Measurements from ENCODE around the gene ABCG8.
A peak's percentile ranks its signal among the peaks of the same experiment; 100 is the strongest.

ABCG8 gene

DNA sequence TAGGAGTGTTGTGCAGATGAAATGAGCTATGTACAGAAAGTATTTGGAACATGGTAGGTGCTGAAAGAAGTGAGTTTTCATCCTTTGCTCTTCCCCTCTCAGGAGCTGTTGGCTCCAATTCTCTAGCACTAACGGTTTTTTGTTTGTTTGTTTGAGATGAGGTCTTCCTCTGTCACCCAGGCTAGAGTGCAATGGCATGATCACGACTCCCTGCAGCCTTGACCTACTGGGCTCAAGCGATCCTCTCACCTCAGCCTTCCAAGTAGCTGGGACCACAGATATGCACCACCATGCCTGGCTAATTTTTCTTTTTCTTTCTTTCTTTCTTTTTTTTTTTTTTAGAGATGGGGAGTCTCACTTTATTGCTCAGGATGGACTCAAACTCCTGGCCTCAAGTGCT, 12.9 kb upstream of the ABCG8 start:
- TF ChIP-seq CREB1 (IDR thresholded peaks at IDR 0.05; ENCODE audit: low read depth) (no peak), FOXM1 (IDR thresholded peaks at IDR 0.05; ENCODE audit: borderline replicate concordance, low read depth) (no peak), EGR1 (IDR thresholded peaks at IDR 0.05) (no peak), CEBPB (IDR thresholded peaks at IDR 0.05) (no peak), ZBTB7A (IDR thresholded peaks at IDR 0.05; ENCODE audit: low read depth) (no peak), TAF1 (IDR thresholded peaks at IDR 0.05; ENCODE audit: low read depth) (no peak), EP300 (IDR thresholded peaks at IDR 0.05; ENCODE audit: borderline replicate concordance) (no peak), TCF12 (IDR thresholded peaks at IDR 0.05; ENCODE audit: low read depth) (no peak), USF1 (IDR thresholded peaks at IDR 0.05) (no peak), TEAD4 (IDR thresholded peaks at IDR 0.05) (no peak), RAD21 (IDR thresholded peaks at IDR 0.05; ENCODE audit: low read depth) (no peak), REST (IDR thresholded peaks at IDR 0.05; ENCODE audit: low read depth) (no peak), NFIC (IDR thresholded peaks at IDR 0.05) (no peak), YY1 (IDR thresholded peaks at IDR 0.05; ENCODE audit: low read depth) (no peak)
- TF ChIP-seq, protein P1, sequence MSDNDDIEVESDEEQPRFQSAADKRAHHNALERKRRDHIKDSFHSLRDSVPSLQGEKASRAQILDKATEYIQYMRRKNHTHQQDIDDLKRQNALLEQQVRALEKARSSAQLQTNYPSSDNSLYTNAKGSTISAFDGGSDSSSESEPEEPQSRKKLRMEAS (IDR thresholded peaks at IDR 0.05) = no peak

GRCh38 chr2:43826305-43827250, 12.2 kb upstream of the ABCG8 start:
- TF ChIP-seq REST (IDR thresholded peaks at IDR 0.05; ENCODE audit: low read depth) (no peak), RAD21 (IDR thresholded peaks at IDR 0.05; ENCODE audit: low read depth) (no peak), FOXM1 (IDR thresholded peaks at IDR 0.05; ENCODE audit: borderline replicate concordance, low read depth) (no peak), TAF1 (IDR thresholded peaks at IDR 0.05; ENCODE audit: low read depth) (no peak), TCF12 (IDR thresholded peaks at IDR 0.05; ENCODE audit: low read depth) (no peak), CREB1 (IDR thresholded peaks at IDR 0.05; ENCODE audit: low read depth) (no peak), TEAD4 (IDR thresholded peaks at IDR 0.05) (no peak), EP300 (IDR thresholded peaks at IDR 0.05; ENCODE audit: borderline replicate concordance) (no peak), CEBPB (IDR thresholded peaks at IDR 0.05) (no peak), NFIC (IDR thresholded peaks at IDR 0.05) (no peak), EGR1 (IDR thresholded peaks at IDR 0.05) (no peak), USF1 (IDR thresholded peaks at IDR 0.05) (no peak), ZBTB7A (IDR thresholded peaks at IDR 0.05; ENCODE audit: low read depth) (no peak), YY1 (IDR thresholded peaks at IDR 0.05; ENCODE audit: low read depth) (no peak)
- TF ChIP-seq, protein P1 (IDR thresholded peaks at IDR 0.05) = no peak

DNA sequence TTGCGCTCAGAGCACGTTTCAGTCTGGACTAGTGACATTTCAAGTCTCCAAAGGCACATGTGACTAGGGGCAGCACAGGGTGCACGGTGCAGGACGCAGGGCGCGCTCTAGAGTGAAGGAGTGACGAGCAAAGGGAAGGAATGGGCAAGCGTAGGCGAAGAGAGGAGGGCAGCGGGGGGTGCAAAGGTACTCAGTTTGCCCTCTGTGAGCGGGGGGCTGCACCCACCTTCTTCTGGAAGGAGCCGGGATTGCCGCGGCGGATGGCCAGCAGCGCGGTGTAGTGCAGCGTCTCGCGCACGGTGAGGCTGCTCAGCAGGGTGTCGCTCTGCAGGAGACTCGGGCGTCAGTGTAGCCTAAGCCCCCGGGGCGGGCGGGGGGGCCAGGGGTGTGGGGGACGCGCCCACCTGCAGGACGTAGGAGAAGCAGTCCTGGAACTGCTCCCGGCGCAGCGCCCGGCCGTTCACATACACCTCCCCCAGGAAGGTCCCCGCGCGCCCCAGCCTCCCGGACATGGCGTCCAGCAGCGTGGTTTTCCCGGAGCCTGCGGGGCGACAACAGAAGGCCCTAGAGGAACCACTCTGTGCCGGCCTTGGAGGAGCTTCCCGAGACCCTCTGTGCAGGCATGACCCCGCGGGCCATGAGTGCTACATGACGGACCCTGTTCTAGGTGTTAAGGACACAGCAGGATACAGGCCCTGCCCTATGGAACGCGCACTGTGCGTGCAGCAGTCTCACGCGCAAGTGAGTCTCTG, 7.1 kb upstream of the ABCG8 start:
- TF ChIP-seq, protein P1 (IDR thresholded peaks at IDR 0.05) = peak; percentile 79
- TF ChIP-seq TEAD4 (IDR thresholded peaks at IDR 0.05) (no peak), TAF1 (IDR thresholded peaks at IDR 0.05; ENCODE audit: low read depth) (no peak), EGR1 (IDR thresholded peaks at IDR 0.05) (no peak), EP300 (IDR thresholded peaks at IDR 0.05; ENCODE audit: borderline replicate concordance) (no peak), CREB1 (IDR thresholded peaks at IDR 0.05; ENCODE audit: low read depth) (no peak), ZBTB7A (IDR thresholded peaks at IDR 0.05; ENCODE audit: low read depth) (peak; percentile 64; the same call in 1 of the 2 replicates), USF1 (IDR thresholded peaks at IDR 0.05) (peak; percentile 68), YY1 (IDR thresholded peaks at IDR 0.05; ENCODE audit: low read depth) (peak; percentile 77), RAD21 (IDR thresholded peaks at IDR 0.05; ENCODE audit: low read depth) (no peak), REST (IDR thresholded peaks at IDR 0.05; ENCODE audit: low read depth) (no peak), TCF12 (IDR thresholded peaks at IDR 0.05; ENCODE audit: low read depth) (no peak)

Measured in Ishikawa (cell line).